ENCODE results near the gene BRD2. TPM values are rescaled to one million over a fixed set of nuclear protein-coding genes. Genes with fewer than 3 reads are reported as not detected.

Gene BRD2
- total and polyA plus RNA-seq, 9 of the 15 experiments (the other 6 are each of a cell fraction or from before 2014, with no cell fraction given) = 19.0 to 252 (median 181) TPM

DNA sequence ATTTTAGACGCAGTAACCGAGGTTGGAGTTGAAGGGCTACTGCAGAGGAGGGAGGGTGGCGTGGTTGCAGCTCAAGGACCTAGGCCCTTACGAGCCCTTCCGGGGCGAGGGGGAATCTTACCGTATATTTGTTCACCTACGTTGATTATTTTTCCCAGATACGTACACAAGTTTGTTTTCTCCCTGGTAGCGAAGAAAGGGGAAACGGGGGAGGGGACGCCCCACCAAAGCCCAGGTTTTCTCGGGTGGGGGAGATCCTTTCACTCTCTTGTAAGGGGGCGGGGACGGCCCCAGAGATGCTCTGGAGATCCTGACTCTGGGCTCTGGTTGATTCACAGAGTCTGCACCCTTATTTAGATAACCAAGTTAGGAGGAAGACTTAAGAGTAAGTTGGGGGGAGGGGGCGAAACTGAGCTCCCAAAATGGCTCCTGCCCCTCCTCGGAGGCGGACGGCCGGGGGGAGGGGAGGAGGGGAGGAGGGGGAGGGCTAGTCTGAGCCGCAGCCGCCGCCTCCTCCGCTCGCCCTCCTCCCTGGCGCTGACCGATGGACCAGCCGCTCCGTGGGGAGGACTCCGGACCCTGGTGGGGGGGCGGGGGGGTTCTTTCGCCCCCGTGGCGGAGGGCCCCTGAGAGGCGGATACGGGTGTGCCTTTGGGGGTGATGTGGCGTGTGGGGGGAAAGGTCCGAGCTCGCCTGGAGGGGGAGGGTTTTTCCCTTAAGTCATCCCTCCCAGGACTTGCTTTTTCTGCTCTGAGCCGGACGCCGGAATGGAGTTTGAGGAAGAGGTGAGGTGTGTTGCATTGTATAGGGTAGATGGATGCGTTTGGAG lies 2.2 kb downstream of the BRD2 start (continued):
- no peak for TF ChIP-seq ZNF507 (tag; conservative IDR thresholded peaks at IDR 0.05)
- no peak for TF ChIP-seq SUPT5H (IDR thresholded peaks at IDR 0.05)
- TF ChIP-seq PRPF4 (IDR thresholded peaks at IDR 0.05; ENCODE audit: insufficient read depth, low read depth, low read length, poor library complexity, severe bottlenecking) = peak; percentile 9
- TF ChIP-seq MYNN (IDR thresholded peaks at IDR 0.05) = no peak
- no peak for TF ChIP-seq MYNN (CRISPR knock-in tag; IDR thresholded peaks at IDR 0.05)
- TF ChIP-seq NEUROD1 (IDR thresholded peaks at IDR 0.05; ENCODE audit: borderline replicate concordance, low read depth, low read length, partially characterized antibody) = no peak
- TF ChIP-seq TARDBP (IDR thresholded peaks at IDR 0.05) = no peak
- TF ChIP-seq ZNF644 (tag; IDR thresholded peaks at IDR 0.05; ENCODE audit: low read depth) = no peak
- TF ChIP-seq, protein P1, sequence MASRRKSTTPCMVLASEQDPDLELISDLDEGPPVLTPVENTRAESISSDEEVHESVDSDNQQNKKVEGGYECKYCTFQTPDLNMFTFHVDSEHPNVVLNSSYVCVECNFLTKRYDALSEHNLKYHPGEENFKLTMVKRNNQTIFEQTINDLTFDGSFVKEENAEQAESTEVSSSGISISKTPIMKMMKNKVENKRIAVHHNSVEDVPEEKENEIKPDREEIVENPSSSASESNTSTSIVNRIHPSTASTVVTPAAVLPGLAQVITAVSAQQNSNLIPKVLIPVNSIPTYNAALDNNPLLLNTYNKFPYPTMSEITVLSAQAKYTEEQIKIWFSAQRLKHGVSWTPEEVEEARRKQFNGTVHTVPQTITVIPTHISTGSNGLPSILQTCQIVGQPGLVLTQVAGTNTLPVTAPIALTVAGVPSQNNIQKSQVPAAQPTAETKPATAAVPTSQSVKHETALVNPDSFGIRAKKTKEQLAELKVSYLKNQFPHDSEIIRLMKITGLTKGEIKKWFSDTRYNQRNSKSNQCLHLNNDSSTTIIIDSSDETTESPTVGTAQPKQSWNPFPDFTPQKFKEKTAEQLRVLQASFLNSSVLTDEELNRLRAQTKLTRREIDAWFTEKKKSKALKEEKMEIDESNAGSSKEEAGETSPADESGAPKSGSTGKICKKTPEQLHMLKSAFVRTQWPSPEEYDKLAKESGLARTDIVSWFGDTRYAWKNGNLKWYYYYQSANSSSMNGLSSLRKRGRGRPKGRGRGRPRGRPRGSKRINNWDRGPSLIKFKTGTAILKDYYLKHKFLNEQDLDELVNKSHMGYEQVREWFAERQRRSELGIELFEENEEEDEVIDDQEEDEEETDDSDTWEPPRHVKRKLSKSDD (conservative IDR thresholded peaks at IDR 0.05; ENCODE audit: low read length) = no peak
- peak; percentile 9; the same call in 1 of the 2 replicates for TF ChIP-seq TEAD4 (IDR thresholded peaks at IDR 0.05; ENCODE audit: low read length)
- no peak for TF ChIP-seq TEAD4 (CRISPR knock-in tag; IDR thresholded peaks at IDR 0.05; ENCODE audit: borderline replicate concordance)
- TF ChIP-seq, protein P2, sequence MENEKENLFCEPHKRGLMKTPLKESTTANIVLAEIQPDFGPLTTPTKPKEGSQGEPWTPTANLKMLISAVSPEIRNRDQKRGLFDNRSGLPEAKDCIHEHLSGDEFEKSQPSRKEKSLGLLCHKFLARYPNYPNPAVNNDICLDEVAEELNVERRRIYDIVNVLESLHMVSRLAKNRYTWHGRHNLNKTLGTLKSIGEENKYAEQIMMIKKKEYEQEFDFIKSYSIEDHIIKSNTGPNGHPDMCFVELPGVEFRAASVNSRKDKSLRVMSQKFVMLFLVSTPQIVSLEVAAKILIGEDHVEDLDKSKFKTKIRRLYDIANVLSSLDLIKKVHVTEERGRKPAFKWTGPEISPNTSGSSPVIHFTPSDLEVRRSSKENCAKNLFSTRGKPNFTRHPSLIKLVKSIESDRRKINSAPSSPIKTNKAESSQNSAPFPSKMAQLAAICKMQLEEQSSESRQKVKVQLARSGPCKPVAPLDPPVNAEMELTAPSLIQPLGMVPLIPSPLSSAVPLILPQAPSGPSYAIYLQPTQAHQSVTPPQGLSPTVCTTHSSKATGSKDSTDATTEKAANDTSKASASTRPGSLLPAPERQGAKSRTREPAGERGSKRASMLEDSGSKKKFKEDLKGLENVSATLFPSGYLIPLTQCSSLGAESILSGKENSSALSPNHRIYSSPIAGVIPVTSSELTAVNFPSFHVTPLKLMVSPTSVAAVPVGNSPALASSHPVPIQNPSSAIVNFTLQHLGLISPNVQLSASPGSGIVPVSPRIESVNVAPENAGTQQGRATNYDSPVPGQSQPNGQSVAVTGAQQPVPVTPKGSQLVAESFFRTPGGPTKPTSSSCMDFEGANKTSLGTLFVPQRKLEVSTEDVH (IDR thresholded peaks at IDR 0.05; ENCODE audit: low read depth, partially characterized antibody) = no peak
- no peak for TF ChIP-seq SLC30A9 (CRISPR knock-in tag; IDR thresholded peaks at IDR 0.05)
- TF ChIP-seq ZNF764 (CRISPR knock-in tag; IDR thresholded peaks at IDR 0.05; ENCODE audit: low read depth) = no peak
- 0 out of 2 replicates have a peak, but pooled peaks have one; percentile 3 for TF ChIP-seq PML (IDR thresholded peaks at IDR 0.05; ENCODE audit: low read length)
- no peak for TF ChIP-seq PHB (CRISPR knock-in tag; IDR thresholded peaks at IDR 0.05)
- no peak for TF ChIP-seq SIX5 (IDR thresholded peaks at IDR 0.05; ENCODE audit: borderline replicate concordance in 1 of 2, insufficient read depth in 1 of 2, low read depth in 1 of 2, low read length in 2 of 2)
- TF ChIP-seq MAFK (IDR thresholded peaks at IDR 0.05; ENCODE audit: low read length) = no peak
- no peak for TF ChIP-seq PTBP1 (IDR thresholded peaks at IDR 0.05; ENCODE audit: low read depth, low read length)
- no peak for TF ChIP-seq MED1 (CRISPR knock-in tag; IDR thresholded peaks at IDR 0.05; ENCODE audit: borderline replicate concordance)
- TF ChIP-seq ZBTB8A (IDR thresholded peaks at IDR 0.05; ENCODE audit: partially characterized antibody) = no peak
- no peak for TF ChIP-seq XRCC4 (IDR thresholded peaks at IDR 0.05; ENCODE audit: extremely low read depth, insufficient read depth, insufficient read length)
- TF ChIP-seq ZNF551 (CRISPR knock-in tag; IDR thresholded peaks at IDR 0.05) = no peak
- no peak for TF ChIP-seq ZKSCAN3 (CRISPR knock-in tag; IDR thresholded peaks at IDR 0.05)

Measured in K562 (cell line).